ENCODE results near the gene CD47.

DNA sequence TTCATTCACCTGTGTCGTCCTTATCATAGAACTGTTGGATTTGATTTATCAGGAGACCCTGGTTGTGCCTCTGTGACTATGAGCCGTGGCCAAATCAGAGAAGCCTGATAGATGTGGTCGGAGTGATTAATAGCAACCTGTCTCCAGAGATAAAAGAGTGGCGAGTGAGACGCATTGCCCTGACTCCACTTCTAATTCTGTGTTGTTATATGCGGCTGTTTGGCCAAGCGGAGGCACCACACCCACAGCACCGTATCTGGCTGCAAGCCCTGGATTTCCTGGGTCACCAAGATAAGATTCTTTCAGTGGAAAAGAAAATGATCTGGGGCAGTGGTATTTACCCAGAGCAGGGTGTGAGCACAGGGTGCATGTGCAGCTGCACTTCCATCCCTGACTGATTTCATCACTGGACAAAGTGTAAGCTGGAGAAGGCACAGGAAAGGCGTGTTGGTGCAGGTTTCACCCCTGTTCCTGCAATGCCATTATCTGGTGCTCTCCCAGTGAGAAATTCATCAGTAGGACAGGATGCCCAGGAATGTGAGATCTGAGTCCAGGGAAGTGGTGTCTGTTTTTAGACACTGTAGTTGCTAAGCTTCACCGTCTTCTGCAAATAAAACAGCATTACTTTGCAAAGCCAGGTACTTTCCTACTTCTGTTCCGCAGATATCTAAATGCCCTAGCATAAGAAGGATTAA, 84.6 kb downstream of the CD47 start:
- TF ChIP-seq CTCF (IDR thresholded peaks at IDR 0.05; ENCODE audit: poor library complexity) (no peak), EZH2phosphoT487 (IDR thresholded peaks at IDR 0.05; ENCODE audit: low read depth, severe bottlenecking, unreplicated experiment) (no peak), EZH2 (IDR thresholded peaks at IDR 0.05; ENCODE audit: borderline replicate concordance) (no peak)
